Nephron progenitor cell (in vitro differentiated cells): ENCODE measurements around the gene LPAR4.
A peak's percentile ranks its signal among the peaks of the same experiment; 100 is the strongest.

ENCODE experiments used
- DNase-seq: peaks from one replicate; pipeline ENCODE4 v3.0.0; 2021
- H3K27ac Mint-ChIP-seq: 2 replicates; pipeline ENCODE4 v1.8.0; 2021; ENCODE audit warnings: mild to moderate bottlenecking, moderate library complexity, mixed read lengths
- H3K27me3 Mint-ChIP-seq: 2 replicates; pipeline ENCODE4 v1.8.0; 2021; ENCODE audit warnings: mild to moderate bottlenecking, low read depth, mixed read lengths; ENCODE audit not compliant: poor library complexity
- H3K36me3 Mint-ChIP-seq: 2 replicates; pipeline ENCODE4 v1.8.0; 2021; ENCODE audit warnings: low read depth, mixed read lengths
- H3K4me1 Mint-ChIP-seq: 2 replicates; pipeline ENCODE4 v1.8.0; 2021; ENCODE audit warnings: mixed read lengths
- H3K4me3 Mint-ChIP-seq: 2 replicates; pipeline ENCODE4 v1.8.0; 2021; ENCODE audit warnings: mild to moderate bottlenecking, moderate library complexity, mixed read lengths
- H3K9me3 Mint-ChIP-seq: 2 replicates; pipeline ENCODE4 v1.8.0; 2021; ENCODE audit warnings: mild to moderate bottlenecking, moderate library complexity, mixed read lengths
- TF ChIP-seq, protein P1 (sequence below): fragments of 200-600 bp; sonication (generic); IDR thresholded peaks from 2 replicates; pipeline ENCODE4 v1.5.0; 2021; ENCODE audit warnings: antibody characterized with exemption

The LPAR4 gene

GRCh38 chrX:78712336-78712735 lies 35.2 kb upstream of the LPAR4 start:
- Mint-ChIP-seq H3K36me3 (no peaks in the 10 kb centered on the region), H3K27ac (no peak overlapping the region), H3K27me3 (no peaks in the 10 kb centered on the region), H3K4me3 (no peak overlapping the region), H3K4me1 (peaks cover 4% of the 10 kb centered on the region), H3K9me3 (peaks cover 50% of the 10 kb centered on the region)
- TF ChIP-seq, protein P1, sequence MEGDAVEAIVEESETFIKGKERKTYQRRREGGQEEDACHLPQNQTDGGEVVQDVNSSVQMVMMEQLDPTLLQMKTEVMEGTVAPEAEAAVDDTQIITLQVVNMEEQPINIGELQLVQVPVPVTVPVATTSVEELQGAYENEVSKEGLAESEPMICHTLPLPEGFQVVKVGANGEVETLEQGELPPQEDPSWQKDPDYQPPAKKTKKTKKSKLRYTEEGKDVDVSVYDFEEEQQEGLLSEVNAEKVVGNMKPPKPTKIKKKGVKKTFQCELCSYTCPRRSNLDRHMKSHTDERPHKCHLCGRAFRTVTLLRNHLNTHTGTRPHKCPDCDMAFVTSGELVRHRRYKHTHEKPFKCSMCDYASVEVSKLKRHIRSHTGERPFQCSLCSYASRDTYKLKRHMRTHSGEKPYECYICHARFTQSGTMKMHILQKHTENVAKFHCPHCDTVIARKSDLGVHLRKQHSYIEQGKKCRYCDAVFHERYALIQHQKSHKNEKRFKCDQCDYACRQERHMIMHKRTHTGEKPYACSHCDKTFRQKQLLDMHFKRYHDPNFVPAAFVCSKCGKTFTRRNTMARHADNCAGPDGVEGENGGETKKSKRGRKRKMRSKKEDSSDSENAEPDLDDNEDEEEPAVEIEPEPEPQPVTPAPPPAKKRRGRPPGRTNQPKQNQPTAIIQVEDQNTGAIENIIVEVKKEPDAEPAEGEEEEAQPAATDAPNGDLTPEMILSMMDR, result no peak
- no peak for DNase-seq

GRCh38 chrX:78725287-78725686 lies 22.2 kb upstream of the LPAR4 start:
- Mint-ChIP-seq H3K27ac (no peak overlapping the region), H3K27me3 (no peaks in the 10 kb centered on the region), H3K9me3 (peaks cover 22% of the 10 kb centered on the region), H3K36me3 (no peaks in the 10 kb centered on the region), H3K4me1 (no peaks in the 10 kb centered on the region), H3K4me3 (no peak overlapping the region)
- TF ChIP-seq, protein P1, result no peak
- DNase-seq, result no peak

- no peak overlapping the region for H3K27ac Mint-ChIP-seq
- peak; percentile 16 for DNase-seq
- peaks cover 37% of the 10 kb centered on the region for H3K4me1 Mint-ChIP-seq
- H3K27me3 Mint-ChIP-seq, result no peaks in the 10 kb centered on the region
- H3K4me3 Mint-ChIP-seq, result peak overlapping the region; percentile 90
- no peaks in the 10 kb centered on the region for H3K36me3 Mint-ChIP-seq
- H3K9me3 Mint-ChIP-seq, result peaks cover 22% of the 10 kb centered on the region
- TF ChIP-seq, protein P1, result no peak
Measured at GRCh38 chrX:78746496-78746895, 1.0 kb upstream of the LPAR4 start.

DNA sequence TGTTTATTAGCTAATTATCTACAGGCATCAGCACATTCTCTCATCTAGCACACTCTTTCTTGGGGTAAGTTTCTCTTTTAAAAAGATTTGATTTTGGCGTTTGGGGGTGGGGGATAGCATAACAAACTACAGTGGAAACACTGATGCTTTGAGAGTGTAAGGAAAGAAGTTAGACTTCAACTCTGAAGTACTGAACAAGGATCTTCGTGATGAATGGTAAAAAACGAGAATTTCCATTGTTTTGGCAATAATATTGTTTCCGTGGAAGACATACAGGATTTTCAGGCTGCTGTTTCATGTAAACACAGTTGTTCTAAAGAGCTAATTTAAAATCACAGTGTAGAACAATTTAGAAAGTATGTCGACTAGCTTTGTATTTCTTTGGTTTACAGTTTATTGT lies 451 bp downstream of the LPAR4 start:
- Mint-ChIP-seq H3K27ac (no peak overlapping the region), H3K27me3 (no peaks in the 10 kb centered on the region), H3K4me3 (peak overlapping the region; percentile 90), H3K9me3 (peaks cover 19% of the 10 kb centered on the region), H3K4me1 (peaks cover 37% of the 10 kb centered on the region), H3K36me3 (no peaks in the 10 kb centered on the region)
- DNase-seq, result no peak
- TF ChIP-seq, protein P1, result no peak

DNA sequence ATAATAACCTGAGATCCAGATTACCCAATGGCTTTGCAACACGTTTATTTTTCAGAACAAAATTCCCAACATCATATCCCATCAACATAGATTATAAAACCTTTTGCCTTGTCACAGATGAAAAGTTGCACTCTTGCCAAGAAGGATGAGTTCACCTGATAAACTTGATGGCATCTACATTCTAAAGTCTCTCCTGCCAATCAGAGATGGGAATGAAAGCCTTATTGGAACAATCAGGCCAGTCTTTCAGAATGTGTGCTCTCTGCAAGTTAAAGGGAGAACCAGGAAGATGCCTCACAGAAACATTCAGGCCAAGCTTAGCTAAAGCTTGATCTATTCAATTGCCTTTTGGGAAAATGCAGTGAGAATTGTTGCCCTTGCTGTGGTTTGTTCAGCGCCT lies 1.3 kb downstream of the LPAR4 start:
- TF ChIP-seq, protein P1, result no peak
- no peak for DNase-seq
- Mint-ChIP-seq H3K27me3 (no peaks in the 10 kb centered on the region), H3K36me3 (no peaks in the 10 kb centered on the region), H3K27ac (no peak overlapping the region), H3K9me3 (peaks cover 19% of the 10 kb centered on the region), H3K4me1 (peaks cover 37% of the 10 kb centered on the region), H3K4me3 (peak overlapping the region; percentile 90)

GRCh38 chrX:78753571-78753970 lies 6.1 kb downstream of the LPAR4 start:
- peaks cover 8% of the 10 kb centered on the region for H3K4me1 Mint-ChIP-seq
- H3K27me3 Mint-ChIP-seq, result no peaks in the 10 kb centered on the region
- no peak overlapping the region for H3K4me3 Mint-ChIP-seq
- DNase-seq, result no peak
- H3K9me3 Mint-ChIP-seq, result peaks cover 3% of the 10 kb centered on the region
- no peak overlapping the region for H3K27ac Mint-ChIP-seq
- TF ChIP-seq, protein P1, result no peak
- peaks cover 17% of the 10 kb centered on the region for H3K36me3 Mint-ChIP-seq
